Stimulated activated memory B cell treated with anti-CD40 and anti-IgM and Interleukin-4, amounts not matched to agents 10 μg/mL and 1 μg/mL and 100 μg/mL, for 72 hours (primary cell): ENCODE measurements around the gene TSC1.
"Not testable (repeated sequence)": the region's sequence is repeated elsewhere in the genome, so short reads cannot be mapped to it uniquely, and the experiment has no call there.

Experiments
- ATAC-seq: fragments of 150-1000 bp; cut with Tn5 transposase; 2 replicates; pipeline ENCODE4 v1.10.0; 2021
- H3K27ac Mint-ChIP-seq: one replicate; pipeline ENCODE4 v1.8.0; 2022; ENCODE audit warnings: mild to moderate bottlenecking, mixed read lengths
- H3K27me3 Mint-ChIP-seq: one replicate; pipeline ENCODE4 v1.8.0; 2022; ENCODE audit warnings: mixed read lengths
- H3K36me3 Mint-ChIP-seq: one replicate; pipeline ENCODE4 v1.8.0; 2022; ENCODE audit warnings: mixed read lengths
- H3K4me1 Mint-ChIP-seq: one replicate; pipeline ENCODE4 v1.8.0; 2022; ENCODE audit warnings: mixed read lengths
- H3K4me3 Mint-ChIP-seq: one replicate; pipeline ENCODE4 v1.8.0; 2022; ENCODE audit warnings: mild to moderate bottlenecking, moderate library complexity, mixed read lengths
- H3K9me3 Mint-ChIP-seq: one replicate; pipeline ENCODE4 v1.8.0; 2022; ENCODE audit warnings: mixed read lengths

The TSC1 gene

DNA sequence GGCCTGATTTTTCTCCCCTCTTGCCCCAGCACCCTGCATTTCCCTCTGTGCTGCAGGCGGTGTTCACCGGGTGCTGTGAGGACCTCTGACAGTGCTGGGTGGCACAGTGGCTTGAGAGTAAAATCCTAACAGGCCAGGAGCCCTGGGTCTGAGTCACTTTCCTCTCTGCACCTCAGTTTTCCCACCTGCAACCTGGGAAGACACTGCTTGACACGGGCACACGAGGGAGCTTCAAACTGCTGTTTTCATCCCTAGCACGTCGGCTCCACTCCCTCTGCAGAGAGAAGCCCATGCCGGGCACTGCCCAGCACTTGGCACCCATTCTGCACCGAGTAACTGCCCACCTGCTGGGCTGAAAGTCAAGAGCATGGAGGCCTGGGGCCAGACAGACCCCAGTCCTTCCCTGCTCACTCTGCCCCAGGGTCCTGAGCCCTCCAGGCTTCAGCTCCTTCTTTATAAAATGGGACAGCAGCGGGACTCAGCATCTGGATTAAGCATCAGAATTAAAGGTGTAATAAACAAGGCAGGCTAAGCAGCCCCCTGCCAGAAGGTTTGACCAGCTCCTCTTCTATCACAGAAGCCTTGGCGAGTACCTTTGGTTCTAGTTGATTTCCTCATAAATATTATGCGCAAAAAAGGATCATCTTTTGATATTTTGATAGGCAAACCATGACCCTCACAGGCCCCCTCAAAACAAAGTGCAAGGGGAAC lies 39.2 kb upstream of the TSC1 start:
- Mint-ChIP-seq H3K27me3 (peaks cover 93% of the 10 kb centered on the region), H3K4me3 (no peak overlapping the region), H3K4me1 (peaks cover 20% of the 10 kb centered on the region), H3K27ac (no peak overlapping the region), H3K9me3 (no peaks in the 10 kb centered on the region), H3K36me3 (no peaks in the 10 kb centered on the region)
- ATAC-seq, result no peak

DNA sequence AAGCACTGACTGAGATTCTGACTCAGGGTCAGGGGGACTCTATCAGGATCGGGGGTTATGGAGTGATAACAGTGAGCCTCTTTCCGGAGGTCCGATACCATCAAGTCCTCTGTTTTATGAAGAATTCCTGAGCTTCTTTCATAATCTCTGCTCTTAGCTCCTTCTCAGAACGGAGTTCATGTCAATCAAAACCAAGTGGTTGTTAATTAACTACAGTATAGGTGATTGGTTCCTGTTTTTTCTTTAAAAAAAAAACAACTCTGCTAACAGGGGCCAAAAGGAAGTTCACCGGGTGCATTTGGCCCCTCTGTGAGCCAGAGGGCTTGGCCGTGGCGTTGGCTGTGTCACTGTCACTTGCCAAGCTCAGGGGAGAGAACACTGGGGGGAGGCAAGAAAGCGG lies 38.0 kb upstream of the TSC1 start:
- H3K36me3 Mint-ChIP-seq, result no peaks in the 10 kb centered on the region
- H3K4me3 Mint-ChIP-seq, result no peak overlapping the region
- H3K9me3 Mint-ChIP-seq, result no peaks in the 10 kb centered on the region
- H3K27me3 Mint-ChIP-seq, result peaks cover 93% of the 10 kb centered on the region
- peaks cover 31% of the 10 kb centered on the region for H3K4me1 Mint-ChIP-seq
- no peak overlapping the region for H3K27ac Mint-ChIP-seq
- ATAC-seq, result peak; percentile 56

DNA sequence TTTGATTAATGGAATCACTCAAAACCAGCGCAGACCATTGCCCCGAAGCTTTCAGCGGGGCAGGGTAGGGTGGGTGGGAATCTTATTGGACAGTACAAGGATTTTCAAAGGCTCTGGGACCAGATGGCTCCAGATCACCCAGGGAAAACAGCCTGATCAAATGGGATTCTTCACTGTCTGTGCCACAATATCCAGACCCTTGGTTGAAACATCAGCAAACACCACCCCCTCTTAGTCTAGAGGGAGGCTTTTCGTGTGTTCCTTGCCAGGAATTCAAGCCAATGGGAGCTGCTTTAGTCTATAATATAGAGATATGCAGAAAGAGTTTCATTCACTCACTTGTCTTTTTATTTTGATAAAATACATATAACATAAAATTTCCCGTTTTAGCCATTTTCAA lies 35.7 kb upstream of the TSC1 start:
- no peaks in the 10 kb centered on the region for H3K36me3 Mint-ChIP-seq
- H3K27ac Mint-ChIP-seq, result no peak overlapping the region
- peaks cover 33% of the 10 kb centered on the region for H3K4me1 Mint-ChIP-seq
- no peak overlapping the region for H3K4me3 Mint-ChIP-seq
- no peaks in the 10 kb centered on the region for H3K9me3 Mint-ChIP-seq
- ATAC-seq, result no peak
- peaks cover 81% of the 10 kb centered on the region for H3K27me3 Mint-ChIP-seq

- H3K36me3 Mint-ChIP-seq, result no peaks in the 10 kb centered on the region
- H3K4me3 Mint-ChIP-seq, result peak within 1 kb of the TSS; percentile 57
- H3K27ac Mint-ChIP-seq, result no peak within 1 kb of the TSS
- H3K4me1 Mint-ChIP-seq, result peaks cover 33% of the 10 kb centered on the region
- peaks cover 81% of the 10 kb centered on the region for H3K27me3 Mint-ChIP-seq
- ATAC-seq, result no peak
- H3K9me3 Mint-ChIP-seq, result no peaks in the 10 kb centered on the region
Observed at GRCh38 chr9:132978451-132979131, 34.2 kb upstream of the TSC1 start, which contains the start of gene GFI1B. Gene GFI1B, plus strand, starts transcription at chr9:132978694. Its CDS starts 7,985 bp downstream, at chr9:132986679.

DNA sequence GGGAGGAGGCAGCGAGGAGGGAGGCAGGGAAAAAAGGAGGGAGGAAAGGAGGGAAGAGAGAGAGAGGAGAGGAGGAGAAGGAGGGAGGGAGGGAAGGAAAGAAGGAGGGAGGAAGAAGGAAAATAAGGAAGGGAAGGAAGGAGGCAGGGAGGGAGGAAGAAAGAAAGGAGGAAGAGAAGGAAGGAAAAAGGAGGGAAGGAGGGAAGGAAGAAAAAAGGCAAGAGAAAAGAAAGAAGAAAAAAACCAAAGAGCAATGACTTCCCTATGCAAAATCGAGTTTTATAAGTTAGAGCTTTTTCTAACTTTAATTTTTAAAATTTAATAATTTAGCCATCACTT lies 33.7 kb upstream of the TSC1 start:
- Mint-ChIP-seq H3K9me3 (no peaks in the 10 kb centered on the region), H3K4me1 (peaks cover 33% of the 10 kb centered on the region), H3K36me3 (no peaks in the 10 kb centered on the region), H3K4me3 (peak overlapping the region; percentile 20), H3K27me3 (peaks cover 81% of the 10 kb centered on the region), H3K27ac (no peak overlapping the region)
- no peak for ATAC-seq

GRCh38 chr9:132976571-132976970 lies 32.2 kb upstream of the TSC1 start:
- Mint-ChIP-seq H3K4me3 (no peak overlapping the region), H3K27ac (no peak overlapping the region), H3K27me3 (peaks cover 76% of the 10 kb centered on the region), H3K9me3 (no peaks in the 10 kb centered on the region), H3K36me3 (no peaks in the 10 kb centered on the region), H3K4me1 (peaks cover 22% of the 10 kb centered on the region)
- no peak for ATAC-seq

DNA sequence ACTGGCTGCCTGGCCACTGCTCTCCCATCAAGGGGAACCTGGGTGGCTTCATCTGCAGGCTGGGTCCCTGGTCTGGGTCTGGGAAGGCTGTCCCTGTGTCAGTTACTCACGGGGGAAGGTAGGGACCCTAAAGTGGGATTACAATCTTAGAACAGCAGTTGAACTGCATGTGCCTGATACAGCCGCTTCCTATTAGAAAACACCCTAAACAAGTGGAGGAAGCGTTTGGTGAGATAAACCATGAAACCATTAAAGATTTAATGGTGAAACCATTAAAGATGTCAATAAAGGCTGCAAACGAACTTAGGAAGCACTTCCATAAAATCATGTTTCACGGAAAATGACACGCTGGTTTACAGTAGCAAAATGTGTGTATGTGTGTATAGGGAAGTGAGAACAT lies 31.5 kb upstream of the TSC1 start:
- peaks cover 22% of the 10 kb centered on the region for H3K4me1 Mint-ChIP-seq
- no peak for ATAC-seq
- H3K27ac Mint-ChIP-seq, result no peak overlapping the region
- no peaks in the 10 kb centered on the region for H3K36me3 Mint-ChIP-seq
- H3K4me3 Mint-ChIP-seq, result no peak overlapping the region
- H3K27me3 Mint-ChIP-seq, result peaks cover 76% of the 10 kb centered on the region
- no peaks in the 10 kb centered on the region for H3K9me3 Mint-ChIP-seq

GRCh38 chr9:132973713-132974112 lies 29.3 kb upstream of the TSC1 start:
- H3K36me3 Mint-ChIP-seq, result no peaks in the 10 kb centered on the region

DNA sequence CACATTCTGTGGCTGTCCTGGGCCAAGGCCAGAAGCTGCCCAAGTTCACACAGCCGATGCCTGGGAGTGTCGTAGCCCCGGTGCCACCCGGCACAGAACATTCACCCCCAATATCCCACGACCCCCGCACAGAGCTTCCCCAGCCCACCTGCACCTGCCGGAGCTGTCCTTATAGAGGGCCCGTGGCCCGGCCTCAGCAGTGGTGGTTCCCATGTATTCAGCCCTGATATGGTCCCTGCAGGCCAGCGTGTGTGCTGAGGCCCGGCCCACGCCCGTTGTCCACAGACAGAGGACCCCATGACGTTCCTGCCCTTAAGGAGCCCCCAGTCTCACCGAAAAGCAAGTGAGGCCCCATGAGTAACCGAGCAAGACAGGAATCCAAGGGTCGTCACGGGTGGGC lies 28.8 kb upstream of the TSC1 start:
- no peak for ATAC-seq
- Mint-ChIP-seq H3K27ac (no peak overlapping the region), H3K4me1 (peaks cover 9% of the 10 kb centered on the region), H3K9me3 (no peaks in the 10 kb centered on the region), H3K4me3 (no peak overlapping the region), H3K27me3 (peaks cover 71% of the 10 kb centered on the region), H3K36me3 (no peaks in the 10 kb centered on the region)

More at GRCh38 chr9:132973713-132974112, 29.3 kb upstream of the TSC1 start:
- Mint-ChIP-seq H3K27ac (no peak overlapping the region), H3K4me3 (no peak overlapping the region), H3K4me1 (peaks cover 14% of the 10 kb centered on the region), H3K27me3 (peaks cover 74% of the 10 kb centered on the region), H3K9me3 (no peaks in the 10 kb centered on the region)
- ATAC-seq, result no peak

GRCh38 chr9:132970324-132971062 lies 26.1 kb upstream of the TSC1 start:
- Mint-ChIP-seq H3K9me3 (no peaks in the 10 kb centered on the region), H3K36me3 (no peaks in the 10 kb centered on the region), H3K27me3 (peaks cover 56% of the 10 kb centered on the region), H3K27ac (no peak overlapping the region), H3K4me3 (no peak overlapping the region), H3K4me1 (no peaks in the 10 kb centered on the region)
- no peak for ATAC-seq

- Mint-ChIP-seq H3K27ac (no peak overlapping the region), H3K36me3 (no peaks in the 10 kb centered on the region), H3K4me1 (no peaks in the 10 kb centered on the region), H3K4me3 (no peak overlapping the region), H3K9me3 (no peaks in the 10 kb centered on the region), H3K27me3 (peaks cover 52% of the 10 kb centered on the region)
- no peak for ATAC-seq
Observed at GRCh38 chr9:132969783-132970182, 25.4 kb upstream of the TSC1 start.

- H3K36me3 Mint-ChIP-seq, H3K4me1 Mint-ChIP-seq, H3K27ac Mint-ChIP-seq, H3K9me3 Mint-ChIP-seq, ATAC-seq, H3K4me3 Mint-ChIP-seq: not testable (repeated sequence)
- H3K27me3 Mint-ChIP-seq, result peaks cover 34% of the 10 kb centered on the region
Observed at GRCh38 chr9:132967908-132968307, 23.5 kb upstream of the TSC1 start.

DNA sequence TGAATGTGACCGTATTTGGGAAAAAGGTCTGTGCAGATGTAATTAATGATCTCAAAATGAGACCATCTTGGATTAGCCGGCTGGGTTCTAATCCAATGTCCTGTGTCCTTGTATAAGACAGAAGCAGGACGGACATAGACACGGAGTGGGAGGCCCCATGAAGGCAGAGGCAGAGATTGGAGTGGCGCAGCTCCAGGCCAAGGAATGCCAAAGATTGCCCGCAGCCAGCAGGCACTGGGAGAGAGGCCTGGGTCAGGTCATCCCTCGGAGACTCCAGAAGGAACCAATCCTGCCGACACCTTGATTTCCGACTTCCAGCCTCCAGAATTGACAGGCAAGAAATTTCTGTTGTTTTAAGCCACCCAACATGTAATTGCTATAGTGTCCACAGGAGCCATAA lies 21.1 kb upstream of the TSC1 start:
- no peak for ATAC-seq
- H3K36me3 Mint-ChIP-seq, result no peaks in the 10 kb centered on the region
- H3K9me3 Mint-ChIP-seq, result no peaks in the 10 kb centered on the region
- H3K27ac Mint-ChIP-seq, result no peak overlapping the region
- no peaks in the 10 kb centered on the region for H3K4me1 Mint-ChIP-seq
- H3K4me3 Mint-ChIP-seq, result no peak overlapping the region
- peaks cover 17% of the 10 kb centered on the region for H3K27me3 Mint-ChIP-seq

DNA sequence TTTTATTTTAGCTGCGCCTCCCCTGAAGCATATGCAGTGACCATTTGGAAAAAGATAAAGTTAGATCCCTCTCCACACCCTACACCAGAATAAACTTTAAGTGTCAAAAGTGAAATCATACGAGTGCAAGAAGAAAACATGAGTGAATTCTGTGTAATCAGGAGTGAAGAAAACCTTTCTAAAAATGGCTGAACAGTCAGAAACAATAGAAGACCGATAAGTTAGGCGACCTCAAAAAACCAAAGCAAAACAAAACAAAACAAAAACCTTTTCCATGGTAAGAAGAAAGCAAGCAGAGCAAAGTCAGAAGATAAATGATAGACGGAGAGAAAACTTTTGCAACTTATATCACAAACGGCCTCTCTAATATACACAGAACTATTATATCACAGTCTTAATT lies 16.6 kb upstream of the TSC1 start:
- H3K27ac Mint-ChIP-seq, result no peak overlapping the region
- peaks cover 19% of the 10 kb centered on the region for H3K27me3 Mint-ChIP-seq
- peaks cover 22% of the 10 kb centered on the region for H3K9me3 Mint-ChIP-seq
- no peak overlapping the region for H3K4me3 Mint-ChIP-seq
- no peaks in the 10 kb centered on the region for H3K4me1 Mint-ChIP-seq
- no peak for ATAC-seq
- no peaks in the 10 kb centered on the region for H3K36me3 Mint-ChIP-seq

DNA sequence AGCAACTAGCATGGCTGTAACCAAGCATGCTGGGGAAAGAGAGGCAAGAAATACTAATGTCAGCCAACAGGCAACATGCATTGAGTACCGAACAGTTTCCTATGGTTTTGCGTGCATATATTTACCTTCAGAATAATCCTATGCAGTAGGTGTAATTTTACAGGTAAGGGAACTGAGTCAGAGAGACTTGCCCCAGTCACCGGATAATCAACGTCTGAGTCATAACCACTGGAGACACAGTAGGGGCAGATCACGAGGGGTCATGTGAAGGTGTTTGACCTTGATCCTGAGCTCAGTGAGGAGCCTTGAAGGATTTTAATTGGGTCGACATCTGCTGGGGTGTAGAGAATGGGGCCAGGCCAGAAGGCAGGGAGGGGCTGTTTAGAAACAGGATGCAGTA lies 13.4 kb upstream of the TSC1 start:
- ATAC-seq, result no peak

GRCh38 chr9:132955768-132956167 lies 11.4 kb upstream of the TSC1 start:
- no peak for ATAC-seq
- Mint-ChIP-seq H3K27ac (no peak overlapping the region), H3K36me3 (no peaks in the 10 kb centered on the region), H3K4me1 (no peaks in the 10 kb centered on the region), H3K9me3 (peaks cover 22% of the 10 kb centered on the region), H3K4me3 (no peak overlapping the region), H3K27me3 (peaks cover 19% of the 10 kb centered on the region)

More for the DNA sequence above, 13.4 kb upstream of the TSC1 start:
- no peaks in the 10 kb centered on the region for H3K36me3 Mint-ChIP-seq
- H3K4me1 Mint-ChIP-seq, result no peaks in the 10 kb centered on the region
- no peak overlapping the region for H3K4me3 Mint-ChIP-seq
- peaks cover 22% of the 10 kb centered on the region for H3K9me3 Mint-ChIP-seq
- peaks cover 19% of the 10 kb centered on the region for H3K27me3 Mint-ChIP-seq
- no peak overlapping the region for H3K27ac Mint-ChIP-seq
